ENCODE data around the gene EXOSC2.

Gene EXOSC2

DNA sequence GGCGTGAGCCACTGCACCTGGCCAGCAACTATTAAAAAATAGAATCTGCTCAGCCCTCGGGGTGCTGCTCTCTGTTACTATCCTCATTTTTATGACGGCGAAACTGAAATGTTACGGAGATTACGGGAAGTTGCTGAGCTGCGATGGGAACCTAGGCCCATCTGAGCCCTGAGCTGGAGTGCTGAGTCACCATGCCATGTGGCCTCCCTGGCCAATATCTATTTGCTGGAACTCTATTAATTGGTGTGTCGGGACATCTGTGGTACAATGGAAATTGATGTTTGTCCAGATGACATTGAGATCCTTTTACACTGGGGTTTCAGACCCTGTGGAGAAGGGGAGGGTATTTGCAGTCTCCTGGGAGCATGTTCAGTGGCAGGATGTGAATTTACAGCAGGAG, 21.1 kb upstream of the EXOSC2 start:
- no peak overlapping the region for H3K4me3 ChIP-seq (ENCODE audit: insufficient read depth, low read length, poor library complexity, severe bottlenecking)
- TF ChIP-seq CTCF (IDR thresholded peaks at IDR 0.05; ENCODE audit: insufficient read depth, low read length, poor library complexity, severe bottlenecking) (no peak), EZH2phosphoT487 (conservative IDR thresholded peaks at IDR 0.05; ENCODE audit: low read length) (no peak)
- H3K9me3 ChIP-seq (ENCODE audit: insufficient read depth, low read length): no peaks in the 10 kb centered on the region
- H3K36me3 ChIP-seq (ENCODE audit: low read length): no peaks in the 10 kb centered on the region
- H3K27ac ChIP-seq (ENCODE audit: low read depth, low read length): no peak overlapping the region
- H3K79me2 ChIP-seq (ENCODE audit: insufficient read depth, low read length): no peaks in the 10 kb centered on the region
- no peak overlapping the region for H3K9ac ChIP-seq (ENCODE audit: low read length)
- no peaks in the 10 kb centered on the region for H4K20me1 ChIP-seq (ENCODE audit: low read depth, low read length)
- H2AFZ ChIP-seq (ENCODE audit: low read depth, low read length, severe bottlenecking): no peak overlapping the region
- no peaks in the 10 kb centered on the region for H3K9me2 ChIP-seq (replicated peaks; ENCODE audit: insufficient read depth, low read length)
- no peaks in the 10 kb centered on the region for H3K27me3 ChIP-seq (ENCODE audit: low read length)
- no peak overlapping the region for H3K4me2 ChIP-seq (ENCODE audit: low read depth, low read length, poor library complexity, severe bottlenecking)
- H3F3A ChIP-seq (ENCODE audit: insufficient read depth): no peaks in the 10 kb centered on the region

GRCh38 chr9:130672933-130673615, 20.5 kb upstream of the EXOSC2 start:
- TF ChIP-seq CTCF (IDR thresholded peaks at IDR 0.05; ENCODE audit: insufficient read depth, low read length, poor library complexity, severe bottlenecking): no peak
- no peak for TF ChIP-seq EZH2phosphoT487 (conservative IDR thresholded peaks at IDR 0.05; ENCODE audit: low read length)
- Histone ChIP-seq H3K9ac (ENCODE audit: low read length) (no peak overlapping the region), H3K27ac (ENCODE audit: low read depth, low read length) (no peak overlapping the region), H3K4me3 (ENCODE audit: insufficient read depth, low read length, poor library complexity, severe bottlenecking) (no peak overlapping the region), H3K4me2 (ENCODE audit: low read depth, low read length, poor library complexity, severe bottlenecking) (no peak overlapping the region), H3K27me3 (ENCODE audit: low read length) (no peaks in the 10 kb centered on the region), H3K9me2 (replicated peaks; ENCODE audit: insufficient read depth, low read length) (no peaks in the 10 kb centered on the region), H4K20me1 (ENCODE audit: low read depth, low read length) (no peaks in the 10 kb centered on the region), H3K79me2 (ENCODE audit: insufficient read depth, low read length) (no peaks in the 10 kb centered on the region), H3K9me3 (ENCODE audit: insufficient read depth, low read length) (no peaks in the 10 kb centered on the region), H2AFZ (ENCODE audit: low read depth, low read length, severe bottlenecking) (no peak overlapping the region), H3K36me3 (ENCODE audit: low read length) (no peaks in the 10 kb centered on the region), H3F3A (ENCODE audit: insufficient read depth) (no peaks in the 10 kb centered on the region)

GRCh38 chr9:130675396-130675795, 18.2 kb upstream of the EXOSC2 start:
- no peak overlapping the region for H3K9ac ChIP-seq (ENCODE audit: low read length)
- no peak overlapping the region for H2AFZ ChIP-seq (ENCODE audit: low read depth, low read length, severe bottlenecking)
- TF ChIP-seq EZH2phosphoT487 (conservative IDR thresholded peaks at IDR 0.05; ENCODE audit: low read length) (no peak), CTCF (IDR thresholded peaks at IDR 0.05; ENCODE audit: insufficient read depth, low read length, poor library complexity, severe bottlenecking) (no peak)

More at GRCh38 chr9:130675396-130675795, 18.2 kb upstream of the EXOSC2 start:
- no peaks in the 10 kb centered on the region for H3K27me3 ChIP-seq (ENCODE audit: low read length)
- no peaks in the 10 kb centered on the region for H3K79me2 ChIP-seq (ENCODE audit: insufficient read depth, low read length)
- H3K9me2 ChIP-seq (replicated peaks; ENCODE audit: insufficient read depth, low read length): no peaks in the 10 kb centered on the region
- H4K20me1 ChIP-seq (ENCODE audit: low read depth, low read length): no peaks in the 10 kb centered on the region
- no peaks in the 10 kb centered on the region for H3K9me3 ChIP-seq (ENCODE audit: insufficient read depth, low read length)
- no peaks in the 10 kb centered on the region for H3K36me3 ChIP-seq (ENCODE audit: low read length)
- H3K4me3 ChIP-seq (ENCODE audit: insufficient read depth, low read length, poor library complexity, severe bottlenecking): no peak overlapping the region
- no peak overlapping the region for H3K27ac ChIP-seq (ENCODE audit: low read depth, low read length)
- no peaks in the 10 kb centered on the region for H3F3A ChIP-seq (ENCODE audit: insufficient read depth)
- H3K4me2 ChIP-seq (ENCODE audit: low read depth, low read length, poor library complexity, severe bottlenecking): no peak overlapping the region

Data from SU-DHL-6 (cell line).